NCI-H460 (cell line): Measurements from ENCODE around the gene KLHL21. TPM values are rescaled to one million over a fixed set of nuclear protein-coding genes. Genes with fewer than 3 reads are reported as not detected.
"Not testable (repeated sequence)": the region's sequence is repeated elsewhere in the genome, so short reads cannot be mapped to it uniquely, and the experiment has no call there.

Experiments used
- DNase-seq: peaks from one replicate; pipeline ENCODE4 v3.0.0-alpha.2; 2016; ENCODE audit warnings: low read depth; ENCODE audit errors: extremely low read depth
- total RNA-seq: library from RNA; depleted of rRNA; stranded (reverse); fragments of >200 nt; shearing (Covaris generic); gene quantifications from 2 replicates; pipeline ENCODE4 v1.2.3, GENCODE V29; 2014

The KLHL21 gene
- total RNA-seq, 1 experiment from 2014 or later, result 14.5 TPM

- DNase-seq, result peak; percentile 62
Measured at GRCh38 chr1:6601049-6601922, 1.4 kb downstream of the KLHL21 start.

GRCh38 chr1:6600410-6601048 is 2.1 kb downstream of the KLHL21 start:
- no peak for DNase-seq

GRCh38 chr1:6599991-6600390 is 2.7 kb downstream of the KLHL21 start:
- not testable (repeated sequence) for DNase-seq

- DNase-seq, result no peak
Measured at GRCh38 chr1:6599141-6599975, 3.3 kb downstream of the KLHL21 start.

GRCh38 chr1:6597777-6598131 is 4.9 kb downstream of the KLHL21 start:
- no peak for DNase-seq

- DNase-seq, result no peak
Measured at GRCh38 chr1:6596886-6597776, 5.5 kb downstream of the KLHL21 start.

GRCh38 chr1:6596351-6596750 is 6.3 kb downstream of the KLHL21 start:
- no peak for DNase-seq

GRCh38 chr1:6594977-6595740 is 7.5 kb downstream of the KLHL21 start:
- no peak for DNase-seq

- no peak for DNase-seq
Measured at GRCh38 chr1:6593810-6594209, 8.9 kb downstream of the KLHL21 start.

GRCh38 chr1:6592865-6593593 is 9.6 kb downstream of the KLHL21 start:
- no peak for DNase-seq

- DNase-seq, result no peak
Measured at GRCh38 chr1:6592441-6592840, 10.2 kb downstream of the KLHL21 start.

GRCh38 chr1:6591644-6592043 is 11.0 kb downstream of the KLHL21 start:
- no peak for DNase-seq

- DNase-seq, result no peak
Measured at GRCh38 chr1:6591222-6591621, 11.4 kb downstream of the KLHL21 start.

GRCh38 chr1:6590046-6590445 is 12.6 kb downstream of the KLHL21 start:
- DNase-seq, result no peak

- DNase-seq, result no peak
Measured at GRCh38 chr1:6588893-6589520, 13.7 kb downstream of the KLHL21 start.

GRCh38 chr1:6588128-6588892 is 14.4 kb downstream of the KLHL21 start:
- DNase-seq, result no peak

GRCh38 chr1:6587261-6588005 is 15.2 kb downstream of the KLHL21 start:
- DNase-seq, result no peak
